Non-pigmented ciliary epithelial cell (primary cell): ENCODE results near the gene IGSF22.

Experiments
- DNase-seq: peaks from one replicate; pipeline ENCODE4 v3.0.0-alpha.2; 2010; ENCODE audit warnings: low read depth

The IGSF22 gene

GRCh38 chr11:18713646-18714442 lies 12.1 kb downstream of the IGSF22 start:
- no peak for DNase-seq

GRCh38 chr11:18710545-18710944 lies 15.4 kb downstream of the IGSF22 start:
- DNase-seq, result no peak

- DNase-seq, result no peak
Measured at GRCh38 chr11:18709414-18709813, 16.6 kb downstream of the IGSF22 start.

- DNase-seq, result no peak
Measured at GRCh38 chr11:18707811-18708340, 18.1 kb downstream of the IGSF22 start.

- no peak for DNase-seq
Measured at GRCh38 chr11:18706330-18707243, 19.4 kb downstream of the IGSF22 start.

- DNase-seq, result no peak
Measured at GRCh38 chr11:18705651-18706281, 20.2 kb downstream of the IGSF22 start.

GRCh38 chr11:18704698-18705097 lies 21.3 kb downstream of the IGSF22 start:
- DNase-seq, result no peak

GRCh38 chr11:18704045-18704645 lies 21.8 kb downstream of the IGSF22 start:
- no peak for DNase-seq

GRCh38 chr11:18703001-18703763 lies 22.8 kb downstream of the IGSF22 start:
- no peak for DNase-seq

- no peak for DNase-seq
Measured at GRCh38 chr11:18701614-18702216, 24.3 kb downstream of the IGSF22 start.

GRCh38 chr11:18700872-18701271 lies 25.1 kb downstream of the IGSF22 start:
- DNase-seq, result no peak

GRCh38 chr11:18700375-18700774 lies 25.6 kb downstream of the IGSF22 start:
- DNase-seq, result no peak

GRCh38 chr11:18699848-18700261 lies 26.1 kb downstream of the IGSF22 start:
- DNase-seq, result no peak

- DNase-seq, result no peak
Measured at GRCh38 chr11:18699269-18699596, 26.8 kb downstream of the IGSF22 start.

GRCh38 chr11:18698341-18699268 lies 27.4 kb downstream of the IGSF22 start, which contains the start of gene TMEM86A:
TMEM86A (plus strand) TSS chr11:18698779; CDS start chr11:18698887, 108 bp downstream.
- DNase-seq, result no peak

- no peak for DNase-seq
Measured at GRCh38 chr11:18697576-18697975, 28.4 kb downstream of the IGSF22 start.

- DNase-seq, result no peak
Measured at GRCh38 chr11:18696638-18697225, 29.3 kb downstream of the IGSF22 start.

GRCh38 chr11:18692941-18693760 lies 32.8 kb downstream of the IGSF22 start:
- no peak for DNase-seq
